H9 (cell line): ENCODE measurements around the gene MYO3A. TPM values are rescaled to one million over a fixed set of nuclear protein-coding genes. Genes with fewer than 3 reads are reported as not detected.

ENCODE experiments used
- DNase-seq: peaks from one replicate; pipeline ENCODE4 v3.0.0-alpha.2; 2017
- H2AFZ ChIP-seq: one replicate; pipeline ENCODE4 v1.6.1; 2013; ENCODE audit warnings: mild to moderate bottlenecking, low read length, control low read depth, moderate library complexity
- H2AK5ac ChIP-seq: 2 replicates; pipeline ENCODE4 v1.6.1; 2013; ENCODE audit warnings: low read length, control low read depth, mixed read lengths; ENCODE audit not compliant: insufficient read length
- H2BK120ac ChIP-seq: one replicate; pipeline ENCODE4 v1.6.1; 2013; ENCODE audit warnings: low read depth, mild to moderate bottlenecking, low read length, control low read depth, inconsistent platforms; ENCODE audit not compliant: poor library complexity, severe bottlenecking
- H2BK12ac ChIP-seq: 2 replicates; pipeline ENCODE4 v1.6.1; 2013; ENCODE audit warnings: low read length, control low read depth, mixed read lengths, low read depth; ENCODE audit not compliant: insufficient read length
- H2BK15ac ChIP-seq: 2 replicates; pipeline ENCODE4 v1.6.1; 2013; ENCODE audit warnings: low read depth, low read length, control low read depth
- H2BK20ac ChIP-seq: one replicate; pipeline ENCODE4 v1.6.1; 2013; ENCODE audit warnings: low read depth, mild to moderate bottlenecking, low read length, control low read depth, inconsistent platforms; ENCODE audit not compliant: poor library complexity, severe bottlenecking
- H2BK5ac ChIP-seq: 2 replicates; pipeline ENCODE4 v1.6.1; 2013; ENCODE audit warnings: low read length, control low read depth, mixed read lengths; ENCODE audit not compliant: insufficient read length
- H3K14ac ChIP-seq: 2 replicates; pipeline ENCODE4 v1.6.1; 2013; ENCODE audit warnings: low read length, control low read depth; ENCODE audit not compliant: insufficient read depth
- H3K18ac ChIP-seq: 2 replicates; pipeline ENCODE4 v1.6.1; 2013; ENCODE audit warnings: low read depth, mild to moderate bottlenecking, mixed read lengths, low read length, control low read depth; ENCODE audit not compliant: insufficient read length
- H3K23ac ChIP-seq: 2 replicates; pipeline ENCODE4 v1.6.1; 2013; ENCODE audit warnings: low read length, control low read depth, mixed read lengths, low read depth; ENCODE audit not compliant: insufficient read length
- H3K23me2 ChIP-seq: 2 replicates; pipeline ENCODE4 v1.6.1; 2013; ENCODE audit warnings: low read depth, mild to moderate bottlenecking, mixed read lengths, low read length, control low read depth; ENCODE audit not compliant: insufficient read length, poor library complexity, severe bottlenecking
- H3K27ac ChIP-seq: 2 replicates; pipeline ENCODE4 v1.5.1; 2013; ENCODE audit warnings: low read length, control low read depth, mixed read lengths, low read depth; ENCODE audit not compliant: insufficient read length
- H3K27me3 ChIP-seq: 2 replicates; pipeline ENCODE4 v1.6.1; 2013; ENCODE audit warnings: low read length, control low read depth, inconsistent platforms; ENCODE audit not compliant: insufficient read depth
- H3K4ac ChIP-seq: 2 replicates; pipeline ENCODE4 v1.6.1; 2013; ENCODE audit warnings: low read depth, mild to moderate bottlenecking, control low read depth, inconsistent platforms, low read length, moderate library complexity
- H3K4me1 ChIP-seq: 2 replicates; pipeline ENCODE4 v1.6.1; 2013; ENCODE audit warnings: low read length, control low read depth, inconsistent platforms; ENCODE audit not compliant: insufficient read depth
- H3K4me2 ChIP-seq: 2 replicates; pipeline ENCODE4 v1.6.1; 2013; ENCODE audit warnings: low read length, control low read depth, mixed read lengths; ENCODE audit not compliant: insufficient read length, insufficient read depth
- H3K56ac ChIP-seq: 2 replicates; pipeline ENCODE4 v1.6.1; 2013; ENCODE audit warnings: low read depth, mild to moderate bottlenecking, mixed read lengths, low read length, control low read depth; ENCODE audit not compliant: insufficient read length
- H3K79me1 ChIP-seq: 2 replicates; pipeline ENCODE4 v1.6.1; 2013; ENCODE audit warnings: low read depth, mild to moderate bottlenecking, moderate library complexity, low read length, control low read depth, inconsistent platforms; ENCODE audit not compliant: insufficient read depth, poor library complexity, severe bottlenecking
- H3K79me2 ChIP-seq: 2 replicates; pipeline ENCODE4 v1.6.1; 2013; ENCODE audit warnings: low read length, control low read depth, inconsistent platforms; ENCODE audit not compliant: insufficient read depth
- H3K9ac ChIP-seq: 2 replicates; pipeline ENCODE4 v1.6.1; 2013; ENCODE audit warnings: low read length, control low read depth, mixed read lengths; ENCODE audit not compliant: insufficient read length; ENCODE audit errors: extremely low read depth
- H3K9me3 ChIP-seq: one replicate; pipeline ENCODE4 v1.6.1; 2013; ENCODE audit warnings: low read depth, low read length, inconsistent platforms; ENCODE audit not compliant: control insufficient read depth
- H3T11ph ChIP-seq: one replicate; pipeline ENCODE4 v1.6.1; 2013; ENCODE audit warnings: mild to moderate bottlenecking, low read length, control low read depth, inconsistent platforms
- H4K20me1 ChIP-seq: one replicate; pipeline ENCODE4 v1.6.1; 2013; ENCODE audit not compliant: control insufficient read depth, insufficient read length, insufficient read depth
- H4K5ac ChIP-seq: 2 replicates; pipeline ENCODE4 v1.6.1; 2013; ENCODE audit warnings: low read depth, mild to moderate bottlenecking, mixed read lengths, low read length, control low read depth; ENCODE audit not compliant: insufficient read length
- H4K8ac ChIP-seq: replicated peaks from 2 replicates; pipeline ENCODE4 v1.6.1; 2013; ENCODE audit warnings: low read length, control low read depth, mixed read lengths, low read depth; ENCODE audit not compliant: insufficient read length
- H4K91ac ChIP-seq: 2 replicates; pipeline ENCODE4 v1.6.1; 2013; ENCODE audit warnings: low read depth, mild to moderate bottlenecking, moderate library complexity, mixed read lengths, low read length, control low read depth; ENCODE audit not compliant: insufficient read length
- H3K27ac Mint-ChIP-seq, 3 experiments: 2 replicates in 2 of 3; 3 replicates in 1 of 3; pipeline ENCODE4 v1.8.0; 2020 to 2021; ENCODE audit warnings: mixed read lengths in 3 of 3, mild to moderate bottlenecking in 1 of 3, moderate library complexity in 1 of 3
- H3K27me3 Mint-ChIP-seq: 2 replicates; pipeline ENCODE4 v1.8.0; 2021; ENCODE audit warnings: low read depth, mild to moderate bottlenecking, moderate library complexity, mixed read lengths
- H3K36me3 Mint-ChIP-seq, 3 experiments: 2 replicates in 2 of 3; 3 replicates in 1 of 3; pipeline ENCODE4 v1.8.0; 2020 to 2021; ENCODE audit warnings: low read depth in 3 of 3, mixed read lengths in 3 of 3; ENCODE audit not compliant: insufficient read depth in 1 of 3
- H3K4me1 Mint-ChIP-seq, 2 experiments: 2 replicates each; pipeline ENCODE4 v1.8.0; 2020; ENCODE audit warnings: mixed read lengths in 2 of 2
- H3K4me3 Mint-ChIP-seq, 2 experiments: 2 replicates in 1 of 2; 3 replicates in 1 of 2; pipeline ENCODE4 v1.8.0; 2020 to 2021; ENCODE audit warnings: mild to moderate bottlenecking in 2 of 2, mixed read lengths in 2 of 2, moderate library complexity in 1 of 2
- H3K9me3 Mint-ChIP-seq, 2 experiments: 2 replicates in 1 of 2; 3 replicates in 1 of 2; pipeline ENCODE4 v1.8.0; 2020; ENCODE audit warnings: mild to moderate bottlenecking in 2 of 2, mixed read lengths in 2 of 2, moderate library complexity in 1 of 2
- WGBS: extraction: QIAGEN DNeasy Blood & Tissue Kit; methylation state at CpG from one replicate; pipeline ENCODE4 v1.1.7; 2013; ENCODE audit warnings: missing lambda C conversion rate, low lambda C conversion rate, mixed read lengths; ENCODE audit not compliant: insufficient read length; ENCODE audit errors: extremely low coverage; 5-methylcytosine and 5-hydroxymethylcytosine counted together
- total RNA-seq: library from RNA; stranded (reverse); gene quantifications from 2 replicates; pipeline ENCODE4 v1.2.1, GENCODE V29; 2021
- TF ChIP-seq, protein P1 (sequence below): fragments of 200-600 bp; sonication (generic); conservative IDR thresholded peaks from 3 replicates; pipeline ENCODE4 v1.8.0; 2021; ENCODE audit warnings: antibody characterized with exemption, mild to moderate bottlenecking

The MYO3A gene
- total RNA-seq, 1 experiment from 2014 or later = 4.3 TPM

DNA sequence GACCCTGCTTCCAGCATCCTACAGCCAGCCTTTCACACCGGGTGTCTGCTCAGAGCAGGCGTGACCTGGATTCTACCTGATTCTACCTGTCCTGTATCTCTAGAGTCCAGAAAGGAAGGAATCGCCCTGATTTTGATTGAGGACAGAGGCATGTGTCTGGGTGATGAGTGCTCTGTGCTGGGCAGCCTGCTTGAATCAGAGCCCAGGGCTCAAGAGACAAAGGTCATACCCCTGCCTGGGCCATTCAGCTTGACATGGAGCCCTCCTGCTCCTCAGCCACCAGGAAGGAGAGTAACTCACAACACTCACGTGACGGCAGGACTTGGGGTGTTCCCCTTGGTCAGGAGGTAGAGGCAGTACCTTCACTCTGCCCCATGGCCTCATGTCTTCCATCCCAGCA, 293.8 kb downstream of the MYO3A start:
- Histone ChIP-seq H4K8ac (no peak overlapping the region), H3T11ph (no peak overlapping the region)

More for the DNA sequence above, 293.8 kb downstream of the MYO3A start:
- no CpG with 5 or more reads among the region's 5 CpGs for WGBS
- H3K14ac ChIP-seq = no peak overlapping the region
- H4K5ac ChIP-seq = no peak overlapping the region
- no peak overlapping the region for H2AK5ac ChIP-seq
- no peak overlapping the region for H3K23ac ChIP-seq
- no peak overlapping the region for H3K18ac ChIP-seq
- no peak overlapping the region for H2BK15ac ChIP-seq
- no peak overlapping the region for H2AFZ ChIP-seq
- H3K4me1 ChIP-seq = no peaks in the 10 kb centered on the region
- no peak overlapping the region for H2BK5ac ChIP-seq
- no peaks in the 10 kb centered on the region for H3K79me2 ChIP-seq
- DNase-seq = no peak
- H3K27ac ChIP-seq = no peak overlapping the region
- H3K4me3 Mint-ChIP-seq = no peak overlapping the region
- TF ChIP-seq, protein P1, sequence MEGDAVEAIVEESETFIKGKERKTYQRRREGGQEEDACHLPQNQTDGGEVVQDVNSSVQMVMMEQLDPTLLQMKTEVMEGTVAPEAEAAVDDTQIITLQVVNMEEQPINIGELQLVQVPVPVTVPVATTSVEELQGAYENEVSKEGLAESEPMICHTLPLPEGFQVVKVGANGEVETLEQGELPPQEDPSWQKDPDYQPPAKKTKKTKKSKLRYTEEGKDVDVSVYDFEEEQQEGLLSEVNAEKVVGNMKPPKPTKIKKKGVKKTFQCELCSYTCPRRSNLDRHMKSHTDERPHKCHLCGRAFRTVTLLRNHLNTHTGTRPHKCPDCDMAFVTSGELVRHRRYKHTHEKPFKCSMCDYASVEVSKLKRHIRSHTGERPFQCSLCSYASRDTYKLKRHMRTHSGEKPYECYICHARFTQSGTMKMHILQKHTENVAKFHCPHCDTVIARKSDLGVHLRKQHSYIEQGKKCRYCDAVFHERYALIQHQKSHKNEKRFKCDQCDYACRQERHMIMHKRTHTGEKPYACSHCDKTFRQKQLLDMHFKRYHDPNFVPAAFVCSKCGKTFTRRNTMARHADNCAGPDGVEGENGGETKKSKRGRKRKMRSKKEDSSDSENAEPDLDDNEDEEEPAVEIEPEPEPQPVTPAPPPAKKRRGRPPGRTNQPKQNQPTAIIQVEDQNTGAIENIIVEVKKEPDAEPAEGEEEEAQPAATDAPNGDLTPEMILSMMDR = no peak
- H3K4me1 Mint-ChIP-seq = peaks cover 0 to 5% of the 10 kb centered on the region in 2 experiments; a peak in 1 of 4 replicates
- H3K9me3 ChIP-seq = no peaks in the 10 kb centered on the region
- H2BK120ac ChIP-seq = no peak overlapping the region
- H4K20me1 ChIP-seq = no peaks in the 10 kb centered on the region
- no peaks in the 10 kb centered on the region for H3K27me3 ChIP-seq
- H3K23me2 ChIP-seq = no peaks in the 10 kb centered on the region
- no peak overlapping the region for H2BK12ac ChIP-seq
- H3K27ac Mint-ChIP-seq = no peak overlapping the region
- no peak overlapping the region for H3K56ac ChIP-seq
- H4K91ac ChIP-seq = no peak overlapping the region
- no peak overlapping the region for H3K4me2 ChIP-seq
- H3K9me3 Mint-ChIP-seq = no peaks in the 10 kb centered on the region
- H3K79me1 ChIP-seq = no peaks in the 10 kb centered on the region
- H3K9ac ChIP-seq = no peak overlapping the region
- H2BK20ac ChIP-seq = no peak overlapping the region
- no peaks in the 10 kb centered on the region; a peak in 1 of 7 replicates for H3K36me3 Mint-ChIP-seq
- no peak overlapping the region for H3K4ac ChIP-seq
- peaks cover 19% of the 10 kb centered on the region for H3K27me3 Mint-ChIP-seq
